ENCODE measurements around the gene PARVB. TPM values are rescaled to one million over a fixed set of nuclear protein-coding genes. Genes with fewer than 3 reads are reported as not detected.

PARVB gene
- total and polyA plus RNA-seq, 2 of the 8 experiments (the other 6 are each of a cell fraction or from before 2014, with no cell fraction given) = 14.5 to 18.6 TPM

DNA sequence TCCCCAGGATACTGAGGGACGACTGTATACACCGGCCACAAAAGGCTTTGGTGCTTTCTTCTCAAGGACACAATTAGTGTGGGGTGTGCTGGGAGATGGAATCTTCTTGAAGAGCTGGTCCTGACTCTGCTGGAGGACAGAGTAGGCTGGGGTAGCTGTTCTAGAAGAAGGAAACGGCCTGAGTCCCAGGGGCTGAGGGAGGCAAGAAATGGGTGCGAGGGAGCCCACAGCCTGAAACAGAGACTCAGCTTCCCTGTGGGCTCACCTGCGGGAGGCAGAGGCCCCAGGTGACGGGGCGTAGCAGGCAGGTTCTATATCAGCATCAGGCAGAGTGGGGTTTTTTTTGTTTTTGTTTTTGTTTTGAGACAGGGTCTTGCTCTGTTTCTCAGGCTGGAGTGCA, 193.2 kb downstream of the PARVB start (continued):
- TF ChIP-seq, protein P1, sequence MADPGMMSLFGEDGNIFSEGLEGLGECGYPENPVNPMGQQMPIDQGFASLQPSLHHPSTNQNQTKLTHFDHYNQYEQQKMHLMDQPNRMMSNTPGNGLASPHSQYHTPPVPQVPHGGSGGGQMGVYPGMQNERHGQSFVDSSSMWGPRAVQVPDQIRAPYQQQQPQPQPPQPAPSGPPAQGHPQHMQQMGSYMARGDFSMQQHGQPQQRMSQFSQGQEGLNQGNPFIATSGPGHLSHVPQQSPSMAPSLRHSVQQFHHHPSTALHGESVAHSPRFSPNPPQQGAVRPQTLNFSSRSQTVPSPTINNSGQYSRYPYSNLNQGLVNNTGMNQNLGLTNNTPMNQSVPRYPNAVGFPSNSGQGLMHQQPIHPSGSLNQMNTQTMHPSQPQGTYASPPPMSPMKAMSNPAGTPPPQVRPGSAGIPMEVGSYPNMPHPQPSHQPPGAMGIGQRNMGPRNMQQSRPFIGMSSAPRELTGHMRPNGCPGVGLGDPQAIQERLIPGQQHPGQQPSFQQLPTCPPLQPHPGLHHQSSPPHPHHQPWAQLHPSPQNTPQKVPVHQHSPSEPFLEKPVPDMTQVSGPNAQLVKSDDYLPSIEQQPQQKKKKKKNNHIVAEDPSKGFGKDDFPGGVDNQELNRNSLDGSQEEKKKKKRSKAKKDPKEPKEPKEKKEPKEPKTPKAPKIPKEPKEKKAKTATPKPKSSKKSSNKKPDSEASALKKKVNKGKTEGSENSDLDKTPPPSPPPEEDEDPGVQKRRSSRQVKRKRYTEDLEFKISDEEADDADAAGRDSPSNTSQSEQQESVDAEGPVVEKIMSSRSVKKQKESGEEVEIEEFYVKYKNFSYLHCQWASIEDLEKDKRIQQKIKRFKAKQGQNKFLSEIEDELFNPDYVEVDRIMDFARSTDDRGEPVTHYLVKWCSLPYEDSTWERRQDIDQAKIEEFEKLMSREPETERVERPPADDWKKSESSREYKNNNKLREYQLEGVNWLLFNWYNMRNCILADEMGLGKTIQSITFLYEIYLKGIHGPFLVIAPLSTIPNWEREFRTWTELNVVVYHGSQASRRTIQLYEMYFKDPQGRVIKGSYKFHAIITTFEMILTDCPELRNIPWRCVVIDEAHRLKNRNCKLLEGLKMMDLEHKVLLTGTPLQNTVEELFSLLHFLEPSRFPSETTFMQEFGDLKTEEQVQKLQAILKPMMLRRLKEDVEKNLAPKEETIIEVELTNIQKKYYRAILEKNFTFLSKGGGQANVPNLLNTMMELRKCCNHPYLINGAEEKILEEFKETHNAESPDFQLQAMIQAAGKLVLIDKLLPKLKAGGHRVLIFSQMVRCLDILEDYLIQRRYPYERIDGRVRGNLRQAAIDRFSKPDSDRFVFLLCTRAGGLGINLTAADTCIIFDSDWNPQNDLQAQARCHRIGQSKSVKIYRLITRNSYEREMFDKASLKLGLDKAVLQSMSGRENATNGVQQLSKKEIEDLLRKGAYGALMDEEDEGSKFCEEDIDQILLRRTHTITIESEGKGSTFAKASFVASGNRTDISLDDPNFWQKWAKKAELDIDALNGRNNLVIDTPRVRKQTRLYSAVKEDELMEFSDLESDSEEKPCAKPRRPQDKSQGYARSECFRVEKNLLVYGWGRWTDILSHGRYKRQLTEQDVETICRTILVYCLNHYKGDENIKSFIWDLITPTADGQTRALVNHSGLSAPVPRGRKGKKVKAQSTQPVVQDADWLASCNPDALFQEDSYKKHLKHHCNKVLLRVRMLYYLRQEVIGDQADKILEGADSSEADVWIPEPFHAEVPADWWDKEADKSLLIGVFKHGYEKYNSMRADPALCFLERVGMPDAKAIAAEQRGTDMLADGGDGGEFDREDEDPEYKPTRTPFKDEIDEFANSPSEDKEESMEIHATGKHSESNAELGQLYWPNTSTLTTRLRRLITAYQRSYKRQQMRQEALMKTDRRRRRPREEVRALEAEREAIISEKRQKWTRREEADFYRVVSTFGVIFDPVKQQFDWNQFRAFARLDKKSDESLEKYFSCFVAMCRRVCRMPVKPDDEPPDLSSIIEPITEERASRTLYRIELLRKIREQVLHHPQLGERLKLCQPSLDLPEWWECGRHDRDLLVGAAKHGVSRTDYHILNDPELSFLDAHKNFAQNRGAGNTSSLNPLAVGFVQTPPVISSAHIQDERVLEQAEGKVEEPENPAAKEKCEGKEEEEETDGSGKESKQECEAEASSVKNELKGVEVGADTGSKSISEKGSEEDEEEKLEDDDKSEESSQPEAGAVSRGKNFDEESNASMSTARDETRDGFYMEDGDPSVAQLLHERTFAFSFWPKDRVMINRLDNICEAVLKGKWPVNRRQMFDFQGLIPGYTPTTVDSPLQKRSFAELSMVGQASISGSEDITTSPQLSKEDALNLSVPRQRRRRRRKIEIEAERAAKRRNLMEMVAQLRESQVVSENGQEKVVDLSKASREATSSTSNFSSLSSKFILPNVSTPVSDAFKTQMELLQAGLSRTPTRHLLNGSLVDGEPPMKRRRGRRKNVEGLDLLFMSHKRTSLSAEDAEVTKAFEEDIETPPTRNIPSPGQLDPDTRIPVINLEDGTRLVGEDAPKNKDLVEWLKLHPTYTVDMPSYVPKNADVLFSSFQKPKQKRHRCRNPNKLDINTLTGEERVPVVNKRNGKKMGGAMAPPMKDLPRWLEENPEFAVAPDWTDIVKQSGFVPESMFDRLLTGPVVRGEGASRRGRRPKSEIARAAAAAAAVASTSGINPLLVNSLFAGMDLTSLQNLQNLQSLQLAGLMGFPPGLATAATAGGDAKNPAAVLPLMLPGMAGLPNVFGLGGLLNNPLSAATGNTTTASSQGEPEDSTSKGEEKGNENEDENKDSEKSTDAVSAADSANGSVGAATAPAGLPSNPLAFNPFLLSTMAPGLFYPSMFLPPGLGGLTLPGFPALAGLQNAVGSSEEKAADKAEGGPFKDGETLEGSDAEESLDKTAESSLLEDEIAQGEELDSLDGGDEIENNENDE (IDR thresholded peaks at IDR 0.05; ENCODE audit: insufficient replicate concordance, low read length) = no peak
- TF ChIP-seq SP4 (IDR thresholded peaks at IDR 0.05; ENCODE audit: low read length) (no peak), HDAC2 (IDR thresholded peaks at IDR 0.05; ENCODE audit: borderline replicate concordance in 1 of 2, low read depth in 2 of 2, low read length in 2 of 2) (no peak), FOSL1 (IDR thresholded peaks at IDR 0.05; ENCODE audit: insufficient read depth, low read depth, low read length) (no peak), SAP30 (IDR thresholded peaks at IDR 0.05; ENCODE audit: insufficient read depth, insufficient replicate concordance, low read length) (no peak), TCF12 (IDR thresholded peaks at IDR 0.05; ENCODE audit: low read depth, low read length) (no peak), SIN3A (conservative IDR thresholded peaks at IDR 0.05 in 1 of 2, IDR thresholded peaks at IDR 0.05 in 1 of 2; ENCODE audit: low read depth in 1 of 2, low read length in 2 of 2) (no peak), EZH2 (IDR thresholded peaks at IDR 0.05; ENCODE audit: low read depth, low read length, severe bottlenecking) (no peak), ASH2L (IDR thresholded peaks at IDR 0.05; ENCODE audit: low read length) (no peak), BACH1 (IDR thresholded peaks at IDR 0.05; ENCODE audit: low read length) (no peak)
